Progenitor cell of endocrine pancreas (in vitro differentiated cells): ENCODE results near the gene DACT2. TPM values are rescaled to one million over a fixed set of nuclear protein-coding genes. Genes with fewer than 3 reads are reported as not detected.
"Not testable (repeated sequence)": the region's sequence is repeated elsewhere in the genome, so short reads cannot be mapped to it uniquely, and the experiment has no call there.

ENCODE experiments used
- DNase-seq: peaks from one replicate; pipeline ENCODE4 v3.0.0; 2021; ENCODE audit warnings: low spot score; ENCODE audit not compliant: unreplicated experiment
- H3K27ac Mint-ChIP-seq: 2 replicates; pipeline ENCODE4 v1.8.0; 2021; ENCODE audit warnings: mild to moderate bottlenecking, moderate library complexity, mixed read lengths
- H3K27me3 Mint-ChIP-seq: 2 replicates; pipeline ENCODE4 v1.8.0; 2021; ENCODE audit warnings: mixed read lengths
- H3K36me3 Mint-ChIP-seq: 2 replicates; pipeline ENCODE4 v1.8.0; 2022; ENCODE audit warnings: mixed read lengths; ENCODE audit not compliant: insufficient read depth
- H3K4me1 Mint-ChIP-seq: 2 replicates; pipeline ENCODE4 v1.8.0; 2021; ENCODE audit warnings: low read depth, mixed read lengths
- H3K4me3 Mint-ChIP-seq: 2 replicates; pipeline ENCODE4 v1.8.0; 2021; ENCODE audit warnings: low read depth, mild to moderate bottlenecking, moderate library complexity, mixed read lengths
- H3K9me3 Mint-ChIP-seq: 2 replicates; pipeline ENCODE4 v1.8.0; 2021; ENCODE audit warnings: low read depth, mixed read lengths
- CTCF ChIP-seq: fragments of 200-600 bp; sonication (generic); IDR thresholded peaks from one replicate; pipeline ENCODE4 v1.5.0; 2021; ENCODE audit warnings: antibody characterized with exemption, mild to moderate bottlenecking; ENCODE audit not compliant: unreplicated experiment
- total RNA-seq: library from RNA; stranded (reverse); gene quantifications from 2 replicates; pipeline ENCODE4 v1.2.1, GENCODE V29; 2021

Gene DACT2
- total RNA-seq, 1 donor from 2014 or later, result 33.2 TPM

- Mint-ChIP-seq H3K36me3 (peaks cover 5% of the 10 kb centered on the region), H3K9me3 (no peaks in the 10 kb centered on the region), H3K27ac (peak overlapping the region; percentile 92), H3K27me3 (no peaks in the 10 kb centered on the region), H3K4me3 (peak overlapping the region; percentile 67), H3K4me1 (peaks cover 52% of the 10 kb centered on the region)
- TF ChIP-seq CTCF, result no peak
- DNase-seq, result no peak
Observed at GRCh38 chr6:168314948-168315347, 4.6 kb downstream of the DACT2 start.

DNA sequence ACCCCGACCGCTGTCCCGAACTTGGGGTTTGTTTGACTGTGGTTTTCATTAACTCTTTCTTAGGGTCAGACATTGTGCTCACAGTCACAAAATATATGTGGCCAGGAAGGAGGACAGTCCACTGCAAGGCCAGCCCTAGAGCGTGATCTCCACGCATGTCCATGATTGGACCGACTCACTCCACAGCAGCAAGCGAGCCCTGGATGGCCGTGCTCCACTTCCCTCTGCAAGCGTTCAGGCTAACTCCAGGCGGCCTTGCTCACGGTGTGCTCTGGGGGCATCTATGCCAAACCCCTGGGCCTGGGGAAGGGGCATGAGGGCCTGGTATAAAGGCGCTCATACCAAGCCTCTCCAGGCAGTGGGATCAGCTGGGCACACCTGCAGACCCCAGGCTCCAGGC lies 5.6 kb downstream of the DACT2 start:
- H3K27me3 Mint-ChIP-seq, result no peaks in the 10 kb centered on the region
- H3K4me1 Mint-ChIP-seq, result peaks cover 52% of the 10 kb centered on the region
- H3K36me3 Mint-ChIP-seq, result peaks cover 6% of the 10 kb centered on the region
- DNase-seq, result no peak
- no peak for TF ChIP-seq CTCF
- H3K9me3 Mint-ChIP-seq, result no peaks in the 10 kb centered on the region
- peak overlapping the region; percentile 93 for H3K27ac Mint-ChIP-seq
- peak overlapping the region; percentile 49 for H3K4me3 Mint-ChIP-seq

- Mint-ChIP-seq H3K4me3 (peak overlapping the region; percentile 49), H3K4me1 (peaks cover 50% of the 10 kb centered on the region), H3K36me3 (peaks cover 8% of the 10 kb centered on the region), H3K27ac (peak overlapping the region; percentile 93), H3K27me3 (no peaks in the 10 kb centered on the region), H3K9me3 (no peaks in the 10 kb centered on the region)
- no peak for TF ChIP-seq CTCF
- DNase-seq, result no peak
Observed at GRCh38 chr6:168313431-168314011, 6.1 kb downstream of the DACT2 start.

DNA sequence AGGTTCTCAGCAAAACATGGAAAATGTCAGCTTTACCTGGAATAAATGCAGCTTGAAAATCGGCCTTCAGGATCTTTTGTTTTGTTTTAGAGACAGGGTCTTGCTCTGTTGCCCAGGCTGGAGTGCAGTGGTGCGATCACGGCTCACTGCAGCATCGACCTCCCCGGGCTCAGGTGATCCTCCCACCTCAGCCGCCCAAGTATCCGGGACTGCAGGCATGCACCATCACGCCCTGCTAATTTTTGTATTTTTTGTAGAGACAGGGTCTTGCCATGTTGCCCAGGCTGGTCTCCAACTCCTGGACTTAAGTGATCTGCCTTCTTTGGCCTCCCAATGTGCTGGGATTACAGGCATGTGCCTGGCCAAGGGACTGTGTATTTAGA lies 7.5 kb downstream of the DACT2 start:
- H3K36me3 Mint-ChIP-seq, DNase-seq, H3K9me3 Mint-ChIP-seq, H3K27me3 Mint-ChIP-seq, H3K4me3 Mint-ChIP-seq: not testable (repeated sequence)
- Mint-ChIP-seq H3K4me1 (peaks cover 42% of the 10 kb centered on the region), H3K27ac (peak overlapping the region; percentile 60)

DNA sequence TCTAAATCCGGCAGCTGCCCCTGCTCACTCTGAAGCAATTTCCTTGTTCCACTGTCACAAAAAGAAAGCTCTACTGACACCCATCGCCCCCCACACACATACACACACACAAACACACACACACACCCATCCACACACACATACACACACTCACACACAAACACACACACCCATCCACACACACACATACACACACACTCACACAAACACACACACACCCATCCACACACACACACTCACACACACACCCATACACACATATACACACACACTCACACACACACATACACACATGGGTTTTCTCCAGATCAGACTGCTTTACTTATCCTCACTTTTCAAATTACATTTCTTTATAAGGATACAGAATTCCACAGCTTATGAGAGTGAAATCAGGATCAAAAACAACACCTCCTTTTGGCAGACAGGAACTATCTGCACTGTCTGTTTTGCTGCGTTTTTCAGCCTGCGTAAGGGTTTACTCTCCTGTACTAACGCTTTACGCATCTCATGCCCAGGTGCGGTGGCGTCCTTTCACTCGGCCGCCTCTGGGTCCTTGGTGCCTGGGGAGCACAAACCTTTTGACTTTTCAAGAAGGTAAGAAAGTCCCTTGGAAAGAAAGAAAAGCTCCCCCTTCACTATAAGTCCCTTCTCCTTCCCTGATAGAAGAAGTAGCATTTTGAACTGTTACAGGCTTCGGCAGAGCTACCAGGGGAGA lies 8.0 kb downstream of the DACT2 start:
- no peak for TF ChIP-seq CTCF
- Mint-ChIP-seq H3K27ac (peak overlapping the region; percentile 60), H3K36me3 (peaks cover 12% of the 10 kb centered on the region), H3K4me3 (no peak overlapping the region), H3K4me1 (peaks cover 42% of the 10 kb centered on the region), H3K9me3 (no peaks in the 10 kb centered on the region), H3K27me3 (no peaks in the 10 kb centered on the region)
- DNase-seq, result no peak

GRCh38 chr6:168310945-168311344 lies 8.6 kb downstream of the DACT2 start:
- Mint-ChIP-seq H3K36me3 (peaks cover 14% of the 10 kb centered on the region), H3K9me3 (no peaks in the 10 kb centered on the region), H3K27ac (peak overlapping the region; percentile 60), H3K27me3 (no peaks in the 10 kb centered on the region), H3K4me3 (no peak overlapping the region), H3K4me1 (peaks cover 41% of the 10 kb centered on the region)
- no peak for TF ChIP-seq CTCF
- DNase-seq, result no peak
